ENCODE measurements around the gene CNGB1.
A peak's percentile ranks its signal among the peaks of the same experiment; 100 is the strongest.

Gene CNGB1

DNA sequence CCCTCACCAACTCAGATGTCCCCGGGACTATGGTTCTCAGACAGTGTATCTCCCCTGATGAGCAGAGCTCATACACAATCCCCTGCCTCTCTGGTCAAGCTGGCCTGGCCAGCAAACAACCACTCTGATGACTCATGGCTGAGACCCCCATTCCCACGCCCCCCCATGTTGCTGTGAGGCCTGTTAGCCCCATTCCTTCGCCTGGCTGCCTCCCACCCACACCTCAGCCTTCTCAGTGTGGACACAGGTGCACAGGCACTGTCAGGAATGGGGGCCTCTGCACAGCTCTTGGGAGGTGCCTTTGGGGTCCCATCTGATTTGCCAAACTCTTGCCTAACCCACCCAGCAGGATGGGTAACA lies 80.2 kb downstream of the CNGB1 start:
- Histone ChIP-seq H2BK120ac (ENCODE audit: insufficient read depth, low read length, poor library complexity) (no peak overlapping the region), H2AK5ac (ENCODE audit: low read length) (no peak overlapping the region), H3K27ac (ENCODE audit: low read depth, low read length) (no peak overlapping the region), H3K9ac (ENCODE audit: low read length) (no peak overlapping the region), H4K12ac (ENCODE audit: low read depth, low read length) (no peak overlapping the region), H3K4ac (ENCODE audit: low read depth, low read length) (no peak overlapping the region), H3K18ac (ENCODE audit: low read length) (no peak overlapping the region), H3K79me2 (ENCODE audit: control insufficient read depth, insufficient read depth, low read length, poor library complexity) (no peaks in the 10 kb centered on the region), H3K36me3 (ENCODE audit: control insufficient read depth in 1 of 2, insufficient read depth in 2 of 2, low read length in 2 of 2) (no peaks in the 10 kb centered on the region), H2BK12ac (ENCODE audit: low read length) (no peak overlapping the region), H3K14ac (ENCODE audit: low read length) (no peak overlapping the region), H3K79me1 (ENCODE audit: low read length) (no peaks in the 10 kb centered on the region), H3K23ac (ENCODE audit: low read length) (no peak overlapping the region), H3K4me2 (ENCODE audit: low read length) (no peak overlapping the region), H3K27me3 (ENCODE audit: insufficient read depth, low read length) (no peaks in the 10 kb centered on the region), H2AFZ (ENCODE audit: insufficient read depth, low read length, poor library complexity) (no peak overlapping the region), H3K4me1 (ENCODE audit: control insufficient read depth in 1 of 2, insufficient read depth in 2 of 2, low read length in 2 of 2) (peaks cover 2 to 9% of the 10 kb centered on the region in 2 experiments), H2BK5ac (ENCODE audit: low read depth, low read length, poor library complexity) (no peak overlapping the region), H4K91ac (ENCODE audit: low read depth, low read length) (no peak overlapping the region), H3K4me3 (ENCODE audit: low read depth, low read length) (no peak overlapping the region), H4K8ac (ENCODE audit: low read depth, low read length) (no peak overlapping the region), H3K9me3 (ENCODE audit: insufficient read depth, low read depth, low read length) (no peaks in the 10 kb centered on the region)
- WGBS (ENCODE audit: extremely low coverage, insufficient coverage, insufficient read length): no CpG with 5 or more reads among the region's 3 CpGs
- DNase-seq: no peak

DNA sequence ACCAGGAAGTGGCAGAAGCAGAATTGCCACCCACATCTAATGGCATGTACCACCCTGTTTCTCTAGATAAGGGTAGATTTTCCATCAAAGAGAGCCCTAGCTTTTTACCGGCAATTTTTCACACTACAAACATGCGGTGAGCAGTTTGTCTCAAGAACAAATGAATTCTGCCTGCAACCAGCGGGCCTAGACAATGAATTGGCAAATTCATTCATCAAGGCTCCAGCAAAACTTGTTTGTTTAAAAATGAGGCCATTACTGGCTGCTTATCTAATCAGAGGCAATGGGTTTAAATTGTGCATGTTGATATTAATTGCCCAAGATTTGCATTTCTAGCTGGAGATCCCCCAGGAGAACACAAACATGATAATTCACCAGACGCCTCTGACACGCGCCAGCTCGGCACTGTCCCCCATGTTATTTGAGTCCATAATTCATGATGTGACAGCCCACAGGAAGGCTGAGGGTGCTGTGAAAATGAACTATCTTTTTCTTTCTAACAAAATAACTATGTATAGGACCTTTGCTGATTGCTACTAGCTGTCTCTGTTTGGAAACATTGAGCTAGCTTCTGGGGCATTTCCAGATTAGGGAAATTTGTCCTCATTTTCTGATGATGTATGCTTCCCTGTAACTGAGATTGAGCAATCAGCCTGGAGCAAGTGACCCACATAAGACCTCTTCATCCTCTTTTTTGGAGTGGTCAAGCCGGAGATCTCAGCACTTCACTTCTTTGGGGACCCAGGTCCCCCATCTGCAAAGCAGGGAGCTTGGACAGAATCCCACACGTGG lies 80.8 kb downstream of the CNGB1 start:
- WGBS (ENCODE audit: extremely low coverage, insufficient coverage, insufficient read length): no CpG with 5 or more reads among the region's 9 CpGs
- no peak overlapping the region for H2AFZ ChIP-seq (ENCODE audit: insufficient read depth, low read length, poor library complexity)
- no peak overlapping the region for H3K9ac ChIP-seq (ENCODE audit: low read length)
- no peak overlapping the region for H3K23ac ChIP-seq (ENCODE audit: low read length)
- H3K4me3 ChIP-seq (ENCODE audit: low read depth, low read length): no peak overlapping the region
- H2BK120ac ChIP-seq (ENCODE audit: insufficient read depth, low read length, poor library complexity): no peak overlapping the region
- H3K4me2 ChIP-seq (ENCODE audit: low read length): no peak overlapping the region
- H3K27me3 ChIP-seq (ENCODE audit: insufficient read depth, low read length): no peaks in the 10 kb centered on the region
- no peak overlapping the region for H3K27ac ChIP-seq (ENCODE audit: low read depth, low read length)
- no peaks in the 10 kb centered on the region for H3K79me2 ChIP-seq (ENCODE audit: control insufficient read depth, insufficient read depth, low read length, poor library complexity)
- H2BK12ac ChIP-seq (ENCODE audit: low read length): no peak overlapping the region
- no peak overlapping the region for H4K91ac ChIP-seq (ENCODE audit: low read depth, low read length)
- H3K9me3 ChIP-seq (ENCODE audit: insufficient read depth, low read depth, low read length): no peaks in the 10 kb centered on the region
- no peak overlapping the region for H2AK5ac ChIP-seq (ENCODE audit: low read length)
- H2BK5ac ChIP-seq (ENCODE audit: low read depth, low read length, poor library complexity): no peak overlapping the region
- peak in 1 of 2 donors; percentile 52 for DNase-seq
- H3K18ac ChIP-seq (ENCODE audit: low read length): no peak overlapping the region
- H3K4me1 ChIP-seq (ENCODE audit: control insufficient read depth in 1 of 2, insufficient read depth in 2 of 2, low read length in 2 of 2): peaks cover 2 to 9% of the 10 kb centered on the region in 2 experiments
- no peaks in the 10 kb centered on the region for H3K79me1 ChIP-seq (ENCODE audit: low read length)
- H3K4ac ChIP-seq (ENCODE audit: low read depth, low read length): no peak overlapping the region
- H3K36me3 ChIP-seq (ENCODE audit: control insufficient read depth in 1 of 2, insufficient read depth in 2 of 2, low read length in 2 of 2): no peaks in the 10 kb centered on the region
- H4K12ac ChIP-seq (ENCODE audit: low read depth, low read length): no peak overlapping the region
- H4K8ac ChIP-seq (ENCODE audit: low read depth, low read length): no peak overlapping the region
- H3K14ac ChIP-seq (ENCODE audit: low read length): no peak overlapping the region

- H4K8ac ChIP-seq (ENCODE audit: low read depth, low read length): no peak overlapping the region
- DNase-seq: no peak
- WGBS (ENCODE audit: extremely low coverage, insufficient coverage, insufficient read length): no CpG with 5 or more reads among the region's 4 CpGs
Measured at GRCh38 chr16:57889522-57889921, 81.4 kb downstream of the CNGB1 start.

GRCh38 chr16:57889111-57889510 lies 81.8 kb downstream of the CNGB1 start:
- Histone ChIP-seq H4K12ac (ENCODE audit: low read depth, low read length) (no peak overlapping the region), H4K91ac (ENCODE audit: low read depth, low read length) (no peak overlapping the region), H3K79me2 (ENCODE audit: control insufficient read depth, insufficient read depth, low read length, poor library complexity) (no peaks in the 10 kb centered on the region), H3K9me3 (ENCODE audit: insufficient read depth, low read depth, low read length) (peaks cover 2% of the 10 kb centered on the region), H2BK12ac (ENCODE audit: low read length) (no peak overlapping the region), H3K18ac (ENCODE audit: low read length) (no peak overlapping the region), H3K4me2 (ENCODE audit: low read length) (no peak overlapping the region), H2BK5ac (ENCODE audit: low read depth, low read length, poor library complexity) (no peak overlapping the region), H3K23ac (ENCODE audit: low read length) (no peak overlapping the region), H3K9ac (ENCODE audit: low read length) (no peak overlapping the region), H3K4ac (ENCODE audit: low read depth, low read length) (no peak overlapping the region), H3K36me3 (ENCODE audit: control insufficient read depth in 1 of 2, insufficient read depth in 2 of 2, low read length in 2 of 2) (no peaks in the 10 kb centered on the region), H4K8ac (ENCODE audit: low read depth, low read length) (no peak overlapping the region), H3K4me3 (ENCODE audit: low read depth, low read length) (no peak overlapping the region), H2BK120ac (ENCODE audit: insufficient read depth, low read length, poor library complexity) (no peak overlapping the region), H3K14ac (ENCODE audit: low read length) (no peak overlapping the region), H3K79me1 (ENCODE audit: low read length) (no peaks in the 10 kb centered on the region), H3K27ac (ENCODE audit: low read depth, low read length) (no peak overlapping the region), H3K27me3 (ENCODE audit: insufficient read depth, low read length) (no peaks in the 10 kb centered on the region), H2AK5ac (ENCODE audit: low read length) (no peak overlapping the region), H3K4me1 (ENCODE audit: control insufficient read depth in 1 of 2, insufficient read depth in 2 of 2, low read length in 2 of 2) (peaks cover 2 to 8% of the 10 kb centered on the region in 2 experiments), H2AFZ (ENCODE audit: insufficient read depth, low read length, poor library complexity) (no peak overlapping the region)
- DNase-seq: no peak
- no CpG with 5 or more reads among the region's 4 CpGs for WGBS (ENCODE audit: extremely low coverage, insufficient coverage, insufficient read length)

More at GRCh38 chr16:57889522-57889921, 81.4 kb downstream of the CNGB1 start:
- Histone ChIP-seq H3K27me3 (ENCODE audit: insufficient read depth, low read length) (no peaks in the 10 kb centered on the region), H2AK5ac (ENCODE audit: low read length) (no peak overlapping the region), H3K79me1 (ENCODE audit: low read length) (no peaks in the 10 kb centered on the region), H2AFZ (ENCODE audit: insufficient read depth, low read length, poor library complexity) (no peak overlapping the region), H2BK5ac (ENCODE audit: low read depth, low read length, poor library complexity) (no peak overlapping the region), H3K23ac (ENCODE audit: low read length) (no peak overlapping the region), H2BK12ac (ENCODE audit: low read length) (no peak overlapping the region), H2BK120ac (ENCODE audit: insufficient read depth, low read length, poor library complexity) (no peak overlapping the region), H3K4me3 (ENCODE audit: low read depth, low read length) (no peak overlapping the region), H3K36me3 (ENCODE audit: control insufficient read depth in 1 of 2, insufficient read depth in 2 of 2, low read length in 2 of 2) (no peaks in the 10 kb centered on the region), H3K79me2 (ENCODE audit: control insufficient read depth, insufficient read depth, low read length, poor library complexity) (no peaks in the 10 kb centered on the region), H4K12ac (ENCODE audit: low read depth, low read length) (no peak overlapping the region), H3K27ac (ENCODE audit: low read depth, low read length) (no peak overlapping the region), H3K14ac (ENCODE audit: low read length) (no peak overlapping the region), H3K4me1 (ENCODE audit: control insufficient read depth in 1 of 2, insufficient read depth in 2 of 2, low read length in 2 of 2) (peaks cover 2 to 9% of the 10 kb centered on the region in 2 experiments), H3K9me3 (ENCODE audit: insufficient read depth, low read depth, low read length) (peaks cover 2% of the 10 kb centered on the region), H3K4me2 (ENCODE audit: low read length) (no peak overlapping the region), H3K9ac (ENCODE audit: low read length) (no peak overlapping the region), H3K18ac (ENCODE audit: low read length) (no peak overlapping the region), H3K4ac (ENCODE audit: low read depth, low read length) (no peak overlapping the region), H4K91ac (ENCODE audit: low read depth, low read length) (no peak overlapping the region)

Data from trophoblast cell (in vitro differentiated cells and primary cell).